Measurements from ENCODE around the gene TMEM178A.
"Not testable (repeated sequence)": the region's sequence is repeated elsewhere in the genome, so short reads cannot be mapped to it uniquely, and the experiment has no call there.

The TMEM178A gene

DNA sequence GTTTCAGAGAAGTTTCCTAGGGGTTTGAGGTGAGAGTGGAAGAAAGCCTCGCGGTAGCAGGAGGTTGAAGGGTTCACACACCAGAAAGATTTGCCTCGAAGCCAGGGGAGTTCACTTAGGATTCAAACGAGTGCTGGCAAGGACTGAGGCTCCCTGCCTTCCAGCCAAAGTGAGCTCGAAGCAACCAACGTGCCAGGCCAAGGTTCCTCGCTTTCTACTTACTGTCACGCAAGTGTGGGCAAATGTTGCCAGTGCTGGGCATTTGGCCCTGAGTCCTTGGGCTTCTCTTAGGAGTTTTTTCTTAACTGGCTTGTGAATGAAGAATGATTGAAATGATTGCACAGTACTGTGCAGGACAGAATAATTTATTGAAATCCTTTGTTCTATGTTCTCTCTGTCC, 53.6 kb downstream of the TMEM178A start:
- no peak for TF ChIP-seq Cebpa-rat (IDR thresholded peaks at IDR 0.05)
- Histone ChIP-seq H3K4me3 (no peak overlapping the region), H3K4me1 (no peaks in the 10 kb centered on the region), H3K9me3 (no peaks in the 10 kb centered on the region), H3K27me3 (no peaks in the 10 kb centered on the region), H3K4me2 (no peak overlapping the region), H3K9ac (no peak overlapping the region), H4K20me1 (no peaks in the 10 kb centered on the region), H3K36me3 (no peaks in the 10 kb centered on the region), H3K27ac (no peak overlapping the region)

- H4K20me1 ChIP-seq, result no peaks in the 10 kb centered on the region
- H3K36me3 ChIP-seq, result no peaks in the 10 kb centered on the region
- H3K27ac ChIP-seq, result no peak overlapping the region
- H3K27me3 ChIP-seq, result no peaks in the 10 kb centered on the region
- no peak overlapping the region for H3K9ac ChIP-seq
- no peak overlapping the region for H3K4me3 ChIP-seq
- no peaks in the 10 kb centered on the region for H3K4me1 ChIP-seq
- H3K4me2 ChIP-seq, result no peak overlapping the region
- no peaks in the 10 kb centered on the region for H3K9me3 ChIP-seq
- no peak for TF ChIP-seq Cebpa-rat (IDR thresholded peaks at IDR 0.05)
Observed at GRCh38 chr2:39720970-39721369, 55.3 kb downstream of the TMEM178A start.

- Histone ChIP-seq H3K4me3 (no peak overlapping the region), H3K4me1 (peaks cover 6% of the 10 kb centered on the region), H3K27me3 (no peaks in the 10 kb centered on the region), H3K9me3 (no peaks in the 10 kb centered on the region), H3K4me2 (no peak overlapping the region), H4K20me1 (no peaks in the 10 kb centered on the region), H3K27ac (no peak overlapping the region), H3K9ac (no peak overlapping the region), H3K36me3 (no peaks in the 10 kb centered on the region)
- no peak for TF ChIP-seq Cebpa-rat (IDR thresholded peaks at IDR 0.05)
Observed at GRCh38 chr2:39723497-39723896, 57.8 kb downstream of the TMEM178A start.

- no peak for TF ChIP-seq Cebpa-rat (IDR thresholded peaks at IDR 0.05)
- H3K4me3 ChIP-seq, result no peak overlapping the region
- H3K9ac ChIP-seq, result no peak overlapping the region
- H3K9me3 ChIP-seq, result no peaks in the 10 kb centered on the region
- peaks cover 13% of the 10 kb centered on the region for H3K4me1 ChIP-seq
- no peak overlapping the region for H3K4me2 ChIP-seq
- H3K27ac ChIP-seq, result no peak overlapping the region
- no peaks in the 10 kb centered on the region for H3K36me3 ChIP-seq
- no peaks in the 10 kb centered on the region for H4K20me1 ChIP-seq
- H3K27me3 ChIP-seq, result no peaks in the 10 kb centered on the region
Observed at GRCh38 chr2:39723946-39724827, 58.5 kb downstream of the TMEM178A start.

- Histone ChIP-seq H3K4me2 (no peak overlapping the region), H3K4me3 (no peak overlapping the region), H3K9me3 (no peaks in the 10 kb centered on the region), H3K4me1 (peaks cover 13% of the 10 kb centered on the region), H3K27ac (no peak overlapping the region), H3K27me3 (no peaks in the 10 kb centered on the region), H3K36me3 (0 out of 2 replicates have a peak, but pooled peaks cover 3% of the 10 kb centered on the region), H3K9ac (no peak overlapping the region), H4K20me1 (no peaks in the 10 kb centered on the region)
- TF ChIP-seq Cebpa-rat (IDR thresholded peaks at IDR 0.05), result no peak
Observed at GRCh38 chr2:39724828-39725144, 59.1 kb downstream of the TMEM178A start.

DNA sequence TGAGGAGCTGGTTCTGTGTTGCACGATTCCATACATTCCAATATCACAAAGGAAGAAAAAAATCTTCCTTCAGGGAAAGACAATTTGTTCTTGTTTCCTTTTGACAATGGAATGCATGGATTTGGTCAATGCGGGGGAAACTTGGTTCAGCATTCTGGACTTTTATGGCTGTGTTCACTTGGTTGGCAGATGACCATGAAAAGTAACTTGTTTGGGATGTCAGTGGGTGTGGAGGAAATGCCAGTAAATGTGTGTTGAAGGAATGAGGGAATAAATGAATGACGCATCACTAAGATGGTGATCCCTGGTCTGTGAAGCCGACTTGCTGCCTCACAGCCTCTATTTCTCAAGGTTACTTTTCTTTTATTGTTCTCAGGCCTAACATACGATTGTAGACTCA, 59.7 kb downstream of the TMEM178A start:
- H4K20me1 ChIP-seq, result no peaks in the 10 kb centered on the region
- H3K27me3 ChIP-seq, result no peaks in the 10 kb centered on the region
- peaks cover 8% of the 10 kb centered on the region for H3K36me3 ChIP-seq
- TF ChIP-seq Cebpa-rat (IDR thresholded peaks at IDR 0.05), result no peak
- H3K4me3 ChIP-seq, result no peak overlapping the region
- no peak overlapping the region for H3K27ac ChIP-seq
- H3K4me1 ChIP-seq, result peaks cover 13% of the 10 kb centered on the region
- H3K9ac ChIP-seq, result no peak overlapping the region
- no peaks in the 10 kb centered on the region for H3K9me3 ChIP-seq
- no peak overlapping the region for H3K4me2 ChIP-seq

DNA sequence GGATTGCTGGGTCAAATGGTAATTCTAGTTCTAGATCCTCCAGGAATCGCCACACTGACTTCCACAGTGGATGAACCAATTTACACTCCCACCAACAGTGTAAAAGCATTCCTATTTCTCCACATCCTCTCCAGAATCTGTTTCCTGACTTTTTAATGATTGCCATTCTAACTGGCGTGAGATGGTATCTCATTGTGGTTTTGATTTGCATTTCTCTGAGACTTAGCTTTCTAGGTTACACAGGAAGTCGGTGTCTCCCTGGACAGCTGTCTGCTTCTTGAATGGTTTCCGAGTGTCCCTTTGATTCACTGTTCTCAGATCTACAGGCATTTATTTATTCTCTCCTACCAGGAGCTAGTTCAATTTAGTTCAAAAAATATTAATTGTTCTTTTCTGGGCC, 62.4 kb downstream of the TMEM178A start:
- not testable (repeated sequence) for H3K9ac ChIP-seq, H3K4me3 ChIP-seq, H3K27ac ChIP-seq, H3K9me3 ChIP-seq, H3K27me3 ChIP-seq
- peak overlapping the region; percentile 27 for H3K4me2 ChIP-seq
- peaks cover 13% of the 10 kb centered on the region for H3K36me3 ChIP-seq
- peaks cover 38% of the 10 kb centered on the region for H3K4me1 ChIP-seq
- H4K20me1 ChIP-seq, result peaks cover 19% of the 10 kb centered on the region

GRCh38 chr2:39728941-39729351, 63.2 kb downstream of the TMEM178A start:
- peak overlapping the region; percentile 27; the same call in 1 of the 2 replicates for H3K4me2 ChIP-seq
- no peak overlapping the region for H3K4me3 ChIP-seq
- TF ChIP-seq Cebpa-rat (IDR thresholded peaks at IDR 0.05), result no peak
- H3K27ac ChIP-seq, result no peak overlapping the region
- H4K20me1 ChIP-seq, result peaks cover 28% of the 10 kb centered on the region
- H3K4me1 ChIP-seq, result peaks cover 47% of the 10 kb centered on the region
- no peaks in the 10 kb centered on the region for H3K9me3 ChIP-seq
- peaks cover 21% of the 10 kb centered on the region for H3K36me3 ChIP-seq
- no peaks in the 10 kb centered on the region for H3K27me3 ChIP-seq
- no peak overlapping the region for H3K9ac ChIP-seq

GRCh38 chr2:39730276-39730675, 64.6 kb downstream of the TMEM178A start:
- H3K9me3 ChIP-seq, result no peaks in the 10 kb centered on the region
- peaks cover 60% of the 10 kb centered on the region for H3K4me1 ChIP-seq
- no peak overlapping the region for H3K4me2 ChIP-seq
- TF ChIP-seq Cebpa-rat (IDR thresholded peaks at IDR 0.05), result no peak
- no peak overlapping the region for H3K9ac ChIP-seq
- no peak overlapping the region for H3K27ac ChIP-seq
- H3K4me3 ChIP-seq, result no peak overlapping the region
- peaks cover 39% of the 10 kb centered on the region for H4K20me1 ChIP-seq
- H3K27me3 ChIP-seq, result no peaks in the 10 kb centered on the region
- H3K36me3 ChIP-seq, result peaks cover 35% of the 10 kb centered on the region

GRCh38 chr2:39730685-39731302, 65.1 kb downstream of the TMEM178A start:
- H3K36me3 ChIP-seq, result peaks cover 40% of the 10 kb centered on the region
- H3K9me3 ChIP-seq, result no peaks in the 10 kb centered on the region
- no peak for TF ChIP-seq Cebpa-rat (IDR thresholded peaks at IDR 0.05)
- H4K20me1 ChIP-seq, result peaks cover 44% of the 10 kb centered on the region
- H3K27me3 ChIP-seq, result no peaks in the 10 kb centered on the region
- H3K4me1 ChIP-seq, result peaks cover 63% of the 10 kb centered on the region
- peak overlapping the region; percentile 67; the same call in 1 of the 2 replicates for H3K4me2 ChIP-seq
- H3K4me3 ChIP-seq, result no peak overlapping the region
- no peak overlapping the region for H3K27ac ChIP-seq
- H3K9ac ChIP-seq, result no peak overlapping the region

Data from BLaER1 (cell line).